Caco-2 (cell line): ENCODE data around the gene P2RX2. TPM values are rescaled to one million over a fixed set of nuclear protein-coding genes. Genes with fewer than 3 reads are reported as not detected.

Experiments used
- BruUV-seq: library from RNA; stranded (reverse); fragments of 400-500 nt; replicated peaks from 2 replicates; lab custom pipeline; 2021; lab: Mats Ljungman, UMichigan
- CTCF ChIA-PET: fragments of 300-600 bp; sonication (Branson Sonifier 250); formaldehyde crosslinking; loops from one replicate; lab custom pipeline; 2022; ENCODE audit warnings: antibody characterized with exemption; lab: Charles Lee
- POLR2A ChIA-PET: fragments of 300-600 bp; sonication (Branson Sonifier 250); formaldehyde crosslinking; loops from one replicate; lab custom pipeline; 2022; ENCODE audit warnings: antibody characterized with exemption; lab: Charles Lee
- DNase-seq, 2 experiments: peaks; one replicate each; pipeline versions ENCODE4 v3.0.0 to v3.0.0-alpha.2; 2020 to 2022
- H3K27me3 ChIP-seq: replicated peaks from 2 replicates; pipeline ENCODE4 v1.6.0; 2011; ENCODE audit warnings: low read length; ENCODE audit not compliant: control insufficient read depth, insufficient read depth
- H3K36me3 ChIP-seq: 2 replicates; pipeline ENCODE4 v1.5.1; 2011; ENCODE audit warnings: low read length; ENCODE audit not compliant: control insufficient read depth, insufficient read depth
- H3K4me1 ChIP-seq: fragments of 250-450 bp; sonication (Bioruptor Pico); 2 replicates; pipeline ENCODE4 v1.5.1; 2020; ENCODE audit warnings: mild to moderate bottlenecking
- H3K4me3 ChIP-seq: 2 replicates; pipeline ENCODE4 v1.5.1; 2011; ENCODE audit warnings: low read depth, mild to moderate bottlenecking, control low read depth, low read length
- H3K9me3 ChIP-seq: fragments of 250-450 bp; sonication (Bioruptor Pico); 2 replicates; pipeline ENCODE4 v1.5.1; 2020; ENCODE audit warnings: mild to moderate bottlenecking, moderate library complexity
- H3K27ac Mint-ChIP-seq: one replicate; pipeline ENCODE4 v1.8.0; 2022; ENCODE audit warnings: mixed read lengths; ENCODE audit not compliant: unreplicated experiment
- H3K27me3 Mint-ChIP-seq: one replicate; pipeline ENCODE4 v1.8.0; 2022; ENCODE audit warnings: mixed read lengths; ENCODE audit not compliant: insufficient read depth, unreplicated experiment
- H3K36me3 Mint-ChIP-seq: one replicate; pipeline ENCODE4 v1.8.0; 2022; ENCODE audit warnings: mild to moderate bottlenecking, mixed read lengths; ENCODE audit not compliant: insufficient read depth, unreplicated experiment
- H3K4me1 Mint-ChIP-seq: one replicate; pipeline ENCODE4 v1.8.0; 2022; ENCODE audit warnings: low read depth, mixed read lengths; ENCODE audit not compliant: unreplicated experiment
- H3K4me3 Mint-ChIP-seq: one replicate; pipeline ENCODE4 v1.8.0; 2022; ENCODE audit warnings: mild to moderate bottlenecking, moderate library complexity, mixed read lengths; ENCODE audit not compliant: unreplicated experiment
- H3K9me3 Mint-ChIP-seq: one replicate; pipeline ENCODE4 v1.8.0; 2022; ENCODE audit warnings: mixed read lengths; ENCODE audit not compliant: unreplicated experiment
- CTCF ChIP-seq, 2 experiments: fragments of 200-600 bp in 1 of 2; IDR thresholded peaks; 1 replicate in 1 of 2; 2 replicates in 1 of 2; pipeline versions ENCODE4 v1.5.1 to v1.8.0; 2011 to 2022; ENCODE audit warnings: antibody characterized with exemption in 1 of 2, control low read depth in 1 of 2, inconsistent platforms in 1 of 2, low read depth in 1 of 2, low read length in 1 of 2, mild to moderate bottlenecking in 1 of 2, moderate library complexity in 1 of 2; ENCODE audit not compliant: insufficient read depth in 1 of 2, severe bottlenecking in 1 of 2, unreplicated experiment in 1 of 2
- intact Hi-C: fragments of 100-400 bp; cut with micrococcal nuclease; formaldehyde crosslinking; loops from one replicate; pipeline ENCODE4 v1.10.0; 2022; ENCODE audit not compliant: unreplicated experiment
- total RNA-seq: library from RNA; stranded (reverse); gene quantifications from 2 replicates; pipeline ENCODE4 v1.2.3, GENCODE V29; 2022

The P2RX2 gene
- total RNA-seq, 1 experiment from 2014 or later: not detected

GRCh38 chr12:132580701-132581292 lies 37.8 kb upstream of the P2RX2 start:
- CTCF ChIA-PET: interaction anchor here (1.2 kb wide), 1 partner anchor 20 kb away, joined by 3 read pairs; no protein-coding TSS in a partner anchor
- H3K4me1 Mint-ChIP-seq: no peaks in the 10 kb centered on the region

GRCh38 chr12:132581348-132582057 lies 37.1 kb upstream of the P2RX2 start:
- no peak overlapping the region for H3K4me3 ChIP-seq
- Mint-ChIP-seq H3K27me3 (no peaks in the 10 kb centered on the region), H3K36me3 (peaks cover 30% of the 10 kb centered on the region), H3K27ac (no peak overlapping the region), H3K4me1 (no peaks in the 10 kb centered on the region), H3K4me3 (no peak overlapping the region), H3K9me3 (no peaks in the 10 kb centered on the region)
- H3K27me3 ChIP-seq: no peaks in the 10 kb centered on the region
- ChIA-PET POLR2A (no interaction called here), CTCF (no interaction called here)
- DNase-seq: no peak
- intact Hi-C loops: no loop called here
- no peak for TF ChIP-seq CTCF (IDR thresholded peaks at IDR 0.05; ENCODE audit: insufficient read depth in 1 of 2, low read depth in 1 of 2, low read length in 1 of 2, severe bottlenecking in 1 of 2, unreplicated experiment in 1 of 2)
- BruUV-seq: no TSS peak
- H3K36me3 ChIP-seq: no peaks in the 10 kb centered on the region; the same call in 1 of the 2 replicates
- H3K9me3 ChIP-seq: no peaks in the 10 kb centered on the region
- H3K4me1 ChIP-seq: no peaks in the 10 kb centered on the region

More at GRCh38 chr12:132580701-132581292, 37.8 kb upstream of the P2RX2 start:
- POLR2A ChIA-PET: no interaction called here
- no peak overlapping the region for H3K4me3 Mint-ChIP-seq
- no peaks in the 10 kb centered on the region for H3K27me3 ChIP-seq
- H3K4me1 ChIP-seq: no peaks in the 10 kb centered on the region
- intact Hi-C loops: no loop called here
- no peaks in the 10 kb centered on the region for H3K9me3 Mint-ChIP-seq
- no peak for DNase-seq
- H3K36me3 Mint-ChIP-seq: peaks cover 30% of the 10 kb centered on the region
- no peaks in the 10 kb centered on the region for H3K9me3 ChIP-seq
- no peak for TF ChIP-seq CTCF (IDR thresholded peaks at IDR 0.05; ENCODE audit: insufficient read depth in 1 of 2, low read depth in 1 of 2, low read length in 1 of 2, severe bottlenecking in 1 of 2, unreplicated experiment in 1 of 2)
- H3K27me3 Mint-ChIP-seq: no peaks in the 10 kb centered on the region
- H3K4me3 ChIP-seq: no peak overlapping the region
- H3K27ac Mint-ChIP-seq: no peak overlapping the region
- no TSS peak for BruUV-seq
- no peaks in the 10 kb centered on the region; the same call in 1 of the 2 replicates for H3K36me3 ChIP-seq

- BruUV-seq: no TSS peak
- no peak for DNase-seq
- no peaks in the 10 kb centered on the region for H3K27me3 Mint-ChIP-seq
- H3K36me3 ChIP-seq: no peaks in the 10 kb centered on the region; the same call in 1 of the 2 replicates
- intact Hi-C loops: no loop called here
- H3K4me1 Mint-ChIP-seq: no peaks in the 10 kb centered on the region
- H3K9me3 Mint-ChIP-seq: no peaks in the 10 kb centered on the region
- no peaks in the 10 kb centered on the region for H3K9me3 ChIP-seq
- CTCF ChIA-PET: no interaction called here
- no peak overlapping the region for H3K4me3 Mint-ChIP-seq
- no peak overlapping the region for H3K27ac Mint-ChIP-seq
- H3K27me3 ChIP-seq: no peaks in the 10 kb centered on the region
- POLR2A ChIA-PET: no interaction called here
- H3K4me3 ChIP-seq: no peak overlapping the region
- H3K36me3 Mint-ChIP-seq: peaks cover 30% of the 10 kb centered on the region
- no peaks in the 10 kb centered on the region for H3K4me1 ChIP-seq
- TF ChIP-seq CTCF (IDR thresholded peaks at IDR 0.05; ENCODE audit: insufficient read depth in 1 of 2, low read depth in 1 of 2, low read length in 1 of 2, severe bottlenecking in 1 of 2, unreplicated experiment in 1 of 2): no peak
Observed at GRCh38 chr12:132582058-132582420, 36.5 kb upstream of the P2RX2 start.
